Omental fat pad (tissue), 4 donors: ENCODE data around the gene PWWP2B. TPM values are rescaled to one million over a fixed set of nuclear protein-coding genes. Genes with fewer than 3 reads are reported as not detected.

Experiments used
- ATAC-seq: fragments of 150-250 bp; one replicate; pipeline ENCODE4 v1.9.1; 2016; ENCODE audit warnings: mild to moderate bottlenecking, moderate library complexity; ENCODE audit not compliant: low FRiP score
- DNase-seq: peaks from one replicate; pipeline ENCODE4 v3.0.0-alpha.2; 2019; ENCODE audit warnings: low spot score
- total RNA-seq, 4 donors: library from RNA; depleted of rRNA; stranded (reverse); fragments of >200 nt; gene quantifications; one replicate each; pipeline ENCODE4 v1.1.0, GENCODE V29; 2016
- TF ChIP-seq, protein P1 (sequence below), 3 donors: fragments of 450-650 bp; IDR thresholded peaks; one replicate each; pipeline ENCODE4 v1.5.1; 2016 to 2017; ENCODE audit warnings: antibody characterized with exemption in 3 of 3, mild to moderate bottlenecking in 3 of 3, moderate library complexity in 2 of 3

The PWWP2B gene
- total RNA-seq, 4 donors from 2014 or later = 6.0 to 24.4 (median 12.2) TPM

DNA sequence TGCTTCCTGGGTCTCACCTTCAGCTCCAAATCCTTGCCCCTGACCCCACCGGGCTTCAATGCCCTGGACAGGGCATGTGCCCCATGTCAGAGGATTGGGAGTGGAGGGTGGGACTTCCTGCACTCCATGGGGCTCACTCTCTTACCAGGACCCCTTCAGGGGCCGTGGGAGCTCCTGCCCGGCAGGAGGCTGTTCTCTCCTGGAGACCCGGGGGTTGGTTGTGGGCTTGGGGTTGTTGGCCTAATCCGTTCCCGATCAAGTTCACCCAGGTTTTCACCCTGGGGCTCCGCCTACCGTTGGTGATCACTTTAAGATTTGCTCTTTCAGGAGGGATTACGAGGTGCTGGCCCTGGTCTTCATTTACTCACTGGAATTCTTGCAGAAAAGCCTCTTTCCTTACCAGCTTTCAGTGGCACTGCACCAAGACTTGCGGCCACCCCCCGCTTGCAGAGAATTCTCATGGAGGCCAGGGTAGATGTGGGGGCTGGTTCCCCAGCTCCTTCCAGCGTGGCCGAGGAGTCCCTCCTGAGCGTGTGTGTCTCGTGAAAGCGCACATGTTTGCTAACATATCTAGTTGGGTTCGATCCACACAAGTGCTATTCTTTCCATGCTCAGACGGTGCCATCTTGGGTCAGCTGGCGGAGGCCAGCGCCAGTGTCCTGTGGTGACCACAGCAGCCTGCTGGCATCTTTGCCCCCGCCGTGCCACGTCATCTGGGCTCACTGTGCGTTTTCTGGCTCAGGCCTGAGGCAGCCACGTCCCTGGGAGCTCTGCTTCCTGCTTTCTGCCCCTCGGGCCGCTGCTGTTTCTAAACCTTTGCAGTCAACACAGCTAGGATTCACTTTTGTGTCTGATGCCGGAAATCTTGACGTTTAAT is 15.6 kb downstream of the PWWP2B start:
- TF ChIP-seq, protein P1, sequence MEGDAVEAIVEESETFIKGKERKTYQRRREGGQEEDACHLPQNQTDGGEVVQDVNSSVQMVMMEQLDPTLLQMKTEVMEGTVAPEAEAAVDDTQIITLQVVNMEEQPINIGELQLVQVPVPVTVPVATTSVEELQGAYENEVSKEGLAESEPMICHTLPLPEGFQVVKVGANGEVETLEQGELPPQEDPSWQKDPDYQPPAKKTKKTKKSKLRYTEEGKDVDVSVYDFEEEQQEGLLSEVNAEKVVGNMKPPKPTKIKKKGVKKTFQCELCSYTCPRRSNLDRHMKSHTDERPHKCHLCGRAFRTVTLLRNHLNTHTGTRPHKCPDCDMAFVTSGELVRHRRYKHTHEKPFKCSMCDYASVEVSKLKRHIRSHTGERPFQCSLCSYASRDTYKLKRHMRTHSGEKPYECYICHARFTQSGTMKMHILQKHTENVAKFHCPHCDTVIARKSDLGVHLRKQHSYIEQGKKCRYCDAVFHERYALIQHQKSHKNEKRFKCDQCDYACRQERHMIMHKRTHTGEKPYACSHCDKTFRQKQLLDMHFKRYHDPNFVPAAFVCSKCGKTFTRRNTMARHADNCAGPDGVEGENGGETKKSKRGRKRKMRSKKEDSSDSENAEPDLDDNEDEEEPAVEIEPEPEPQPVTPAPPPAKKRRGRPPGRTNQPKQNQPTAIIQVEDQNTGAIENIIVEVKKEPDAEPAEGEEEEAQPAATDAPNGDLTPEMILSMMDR (IDR thresholded peaks at IDR 0.05) = no peak
- DNase-seq = no peak
- no peak for ATAC-seq

DNA sequence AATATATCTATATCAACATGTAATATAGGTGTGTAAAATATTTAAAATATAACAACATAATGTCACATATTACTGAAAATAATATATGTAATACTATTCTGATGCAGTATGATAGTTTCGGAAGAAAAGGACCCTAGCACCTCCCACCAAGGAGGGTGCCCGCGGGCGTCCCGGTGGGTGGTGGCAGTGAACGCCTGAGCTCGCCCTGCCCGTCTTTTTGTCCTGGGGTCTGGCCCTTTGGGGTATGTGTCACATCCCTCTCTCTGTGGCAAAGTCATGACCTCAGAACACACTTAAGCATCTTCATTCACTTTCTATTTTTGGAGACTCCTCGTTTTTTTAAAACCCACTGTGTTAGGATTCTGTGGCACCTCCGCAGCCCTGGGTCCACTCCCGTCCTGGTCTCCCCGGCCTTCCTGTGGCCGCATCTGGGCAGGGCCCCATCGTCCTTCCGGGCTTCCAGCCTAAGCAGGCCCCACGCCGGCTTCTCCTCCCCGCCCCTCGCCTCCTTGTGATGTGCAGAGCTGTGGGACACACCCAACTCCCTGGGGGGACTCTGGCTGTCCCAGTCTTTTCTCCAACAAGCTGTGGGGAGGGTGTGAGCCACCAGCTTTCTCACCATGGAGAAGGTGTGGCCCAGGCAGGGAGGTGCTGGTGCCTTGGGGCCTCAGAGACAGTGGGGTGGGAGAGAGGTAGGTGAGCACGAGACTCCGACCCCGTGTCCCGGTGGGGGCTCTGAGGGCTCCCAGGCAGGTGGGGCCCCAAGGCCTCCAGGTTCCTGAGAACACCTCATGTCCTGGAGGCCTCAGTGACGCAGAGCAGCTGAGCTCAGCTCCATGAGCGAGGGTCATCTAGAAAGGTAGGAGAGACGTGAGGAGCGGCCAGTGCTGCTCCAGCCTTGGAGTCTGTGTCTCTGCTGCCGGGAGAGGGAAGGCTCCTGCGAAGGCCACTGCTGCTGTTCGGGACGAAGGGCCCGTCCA is 16.5 kb downstream of the PWWP2B start:
- no peak for ATAC-seq

DNA sequence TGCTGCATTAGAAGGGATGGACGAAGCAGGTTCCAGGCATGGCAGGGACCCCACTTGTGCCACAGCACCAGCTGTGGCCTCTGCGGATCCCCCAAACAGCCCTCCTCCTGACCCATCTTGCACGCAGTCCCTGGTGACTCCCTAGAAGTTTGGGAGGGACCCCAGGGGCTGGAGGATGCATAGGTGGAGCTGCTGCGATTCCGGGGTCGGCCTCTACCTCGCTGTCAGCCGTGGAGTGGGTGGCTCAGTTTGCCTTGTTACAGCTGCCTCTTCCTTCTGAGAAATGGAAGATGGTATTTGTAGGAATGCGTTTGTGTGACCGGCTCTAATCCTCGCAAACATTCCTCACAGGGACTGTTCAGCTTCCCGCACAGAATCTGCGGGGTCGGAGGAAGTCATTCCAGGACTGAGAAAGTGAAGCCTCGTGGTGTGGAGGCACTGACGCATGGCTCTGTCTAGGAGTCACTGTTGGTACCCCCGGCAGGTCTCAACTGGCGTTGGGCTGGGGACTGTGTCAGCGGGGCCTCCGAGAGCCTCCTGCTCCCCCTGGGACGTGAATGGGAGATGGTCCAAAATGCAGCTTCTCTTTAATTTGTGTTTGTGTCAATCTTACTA is 17.5 kb downstream of the PWWP2B start:
- ATAC-seq = no peak
- no peak for DNase-seq
- TF ChIP-seq, protein P1 (IDR thresholded peaks at IDR 0.05) = no peak

More for the DNA sequence above, 16.5 kb downstream of the PWWP2B start:
- TF ChIP-seq, protein P1 (IDR thresholded peaks at IDR 0.05) = no peak
- DNase-seq = no peak

DNA sequence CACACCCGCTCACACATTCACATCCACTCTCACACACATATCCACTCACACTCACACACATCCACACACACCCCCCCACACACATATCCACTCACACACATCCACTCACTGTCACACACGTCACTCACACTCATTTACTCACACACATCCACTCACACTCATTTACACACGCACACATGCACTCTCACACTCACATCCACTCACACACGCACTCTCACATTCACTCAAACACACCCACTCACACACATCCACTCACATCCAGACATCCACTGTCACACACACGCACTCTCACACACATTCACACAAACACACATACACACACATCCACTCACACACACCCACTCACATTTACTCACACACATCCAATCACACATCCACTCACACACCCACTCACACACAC is 18.3 kb downstream of the PWWP2B start:
- ATAC-seq (no peak), DNase-seq (no peak)
- TF ChIP-seq, protein P1 (IDR thresholded peaks at IDR 0.05) = no peak

DNA sequence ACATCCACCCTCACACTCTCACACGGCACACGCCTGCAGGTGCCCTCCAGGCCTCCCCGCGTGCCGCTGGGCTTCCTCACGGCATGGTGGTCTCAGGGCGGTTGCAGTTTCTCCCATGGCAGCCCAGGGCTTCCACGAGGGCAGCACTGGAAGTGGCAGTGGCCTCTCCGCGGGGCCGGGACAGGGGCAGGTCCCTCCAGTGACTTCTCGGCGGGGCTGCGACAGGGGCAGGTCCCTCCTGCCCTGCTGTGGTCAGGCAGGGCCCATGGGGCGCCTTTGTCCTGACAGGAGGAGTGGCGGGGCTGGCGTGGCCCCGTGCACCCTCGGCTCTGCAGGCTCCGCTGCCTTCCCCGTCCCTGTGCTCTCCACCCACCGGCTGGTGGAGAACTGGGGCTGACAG is 19.0 kb downstream of the PWWP2B start:
- DNase-seq (no peak), ATAC-seq (no peak)
- TF ChIP-seq, protein P1 (IDR thresholded peaks at IDR 0.05) = no peak

DNA sequence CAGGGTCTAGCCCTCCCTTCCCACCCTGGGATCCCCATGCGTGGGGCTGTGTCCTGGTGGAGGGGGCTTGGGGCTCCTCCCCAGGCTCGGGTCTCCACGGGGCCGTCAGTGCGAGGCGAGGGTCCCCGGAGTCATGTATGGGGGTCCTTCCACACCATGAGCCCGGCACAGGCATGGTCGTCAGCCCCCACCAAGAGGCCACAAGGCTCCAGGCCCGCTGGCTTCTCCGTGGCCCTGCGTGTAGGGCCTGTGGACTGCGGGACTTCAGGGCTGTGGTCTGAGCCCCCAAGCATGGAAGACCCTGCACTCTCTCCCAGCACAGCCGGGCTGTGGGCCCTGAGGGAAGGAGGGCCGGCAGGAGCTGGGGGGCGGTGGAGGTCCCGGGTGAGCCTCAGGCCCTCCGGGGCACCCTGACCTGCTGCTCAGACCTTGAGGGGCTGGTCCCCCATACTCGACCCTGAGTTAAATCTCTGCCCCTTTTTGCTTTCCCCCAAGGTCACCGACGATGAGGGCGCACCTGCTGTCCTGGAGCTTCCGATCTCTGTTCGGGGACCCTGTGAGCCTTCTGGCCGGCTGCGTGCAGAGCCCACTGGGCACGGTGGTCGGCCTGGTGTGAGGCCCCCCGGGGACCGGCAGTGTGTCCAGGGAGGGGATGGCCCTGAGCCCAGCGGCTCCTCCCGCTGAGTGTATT is 19.7 kb downstream of the PWWP2B start:
- no peak for ATAC-seq
- no peak for DNase-seq
- TF ChIP-seq, protein P1 (IDR thresholded peaks at IDR 0.05) = no peak
